A673 (cell line): ENCODE measurements around the gene DNTTIP2. TPM values are rescaled to one million over a fixed set of nuclear protein-coding genes. Genes with fewer than 3 reads are reported as not detected.
A peak's percentile ranks its signal among the peaks of the same experiment; 100 is the strongest.

ENCODE experiments used
- BruUV-seq: library from RNA; stranded (reverse); fragments of 400-500 nt; replicated peaks from 2 replicates; lab custom pipeline; 2021; lab: Mats Ljungman, UMichigan
- CTCF ChIA-PET: fragments of 300-600 bp; sonication (Branson Sonifier 250); formaldehyde crosslinking; loops from one replicate; lab custom pipeline; 2022; ENCODE audit warnings: antibody characterized with exemption; lab: Charles Lee
- POLR2A ChIA-PET: fragments of 300-600 bp; sonication (Branson Sonifier 250); formaldehyde crosslinking; loops from one replicate; lab custom pipeline; 2022; ENCODE audit warnings: antibody characterized with exemption; ENCODE audit not compliant: low non-redundant PET; lab: Charles Lee
- DNase-seq: peaks from one replicate; pipeline ENCODE4 v3.0.0-alpha.2; 2015; ENCODE audit warnings: low spot score
- H3K27ac ChIP-seq: fragments of 200-600 bp; sonication (generic); 2 replicates; pipeline ENCODE4 v1.5.1; 2016; ENCODE audit warnings: mixed run types, low read depth, mild to moderate bottlenecking, mixed read lengths, antibody characterized with exemption, low read length; ENCODE audit not compliant: poor library complexity, severe bottlenecking
- H3K27me3 ChIP-seq: fragments of 200-600 bp; sonication (generic); replicated peaks from 2 replicates; pipeline ENCODE4 v1.6.1; 2017; ENCODE audit warnings: mixed run types, low read depth, mild to moderate bottlenecking, mixed read lengths, antibody characterized with exemption, low read length; ENCODE audit not compliant: insufficient read depth, poor library complexity
- H3K36me3 ChIP-seq: fragments of 200-600 bp; sonication (generic); 2 replicates; pipeline ENCODE4 v1.6.1; 2016; ENCODE audit warnings: mixed run types, mild to moderate bottlenecking, mixed read lengths, antibody characterized with exemption, low read length; ENCODE audit not compliant: insufficient read depth, poor library complexity, severe bottlenecking
- H3K4me1 ChIP-seq: fragments of 200-600 bp; sonication (generic); 2 replicates; pipeline ENCODE4 v1.6.1; 2017; ENCODE audit warnings: mixed run types, mild to moderate bottlenecking, mixed read lengths, antibody characterized with exemption, low read length; ENCODE audit not compliant: insufficient read depth, poor library complexity, severe bottlenecking
- H3K4me3 ChIP-seq: fragments of 200-600 bp; sonication (generic); 2 replicates; pipeline ENCODE4 v1.5.1; 2016; ENCODE audit warnings: low read depth, mixed run types, mild to moderate bottlenecking, mixed read lengths, low read length; ENCODE audit not compliant: poor library complexity, severe bottlenecking
- H3K9me3 ChIP-seq: fragments of 200-600 bp; sonication (generic); 2 replicates; pipeline ENCODE4 v1.6.1; 2016; ENCODE audit warnings: mixed run types, low read depth, mild to moderate bottlenecking, mixed read lengths, antibody characterized with exemption, low read length; ENCODE audit not compliant: poor library complexity, severe bottlenecking
- CTCF ChIP-seq: fragments of 300-800, 200-600 bp; sonication (generic); conservative IDR thresholded peaks from 2 replicates; pipeline ENCODE4 v1.5.1; 2017; ENCODE audit warnings: low read depth, mild to moderate bottlenecking, antibody characterized with exemption, low read length, moderate library complexity, mixed read lengths
- EZH2 ChIP-seq: fragments of 200-600 bp; sonication (generic); IDR thresholded peaks from 2 replicates; pipeline ENCODE4 v1.6.1; 2017; ENCODE audit warnings: borderline replicate concordance, low read depth, mild to moderate bottlenecking, mixed read lengths, antibody characterized with exemption, low read length; ENCODE audit not compliant: poor library complexity, severe bottlenecking
- intact Hi-C: fragments of 100-400 bp; cut with micrococcal nuclease; formaldehyde crosslinking; loops from one replicate; pipeline ENCODE4 v1.10.0; 2022; ENCODE audit not compliant: unreplicated experiment
- total RNA-seq: library from RNA; stranded (reverse); gene quantifications from 2 replicates; pipeline ENCODE4 v1.2.3, GENCODE V29; 2021

Gene DNTTIP2
- total RNA-seq, 1 experiment from 2014 or later: 102 TPM

- CTCF ChIA-PET: no interaction called here
- intact Hi-C loops: no loop called here
- H3K4me1 ChIP-seq: peaks cover 47% of the 10 kb centered on the region
- TF ChIP-seq EZH2 (no peak), CTCF (no peak)
- no peaks in the 10 kb centered on the region for H3K27me3 ChIP-seq
- no peak overlapping the region for H3K27ac ChIP-seq
- BruUV-seq: no TSS peak
- no peaks in the 10 kb centered on the region for H3K9me3 ChIP-seq
- POLR2A ChIA-PET: no interaction called here
- no peak for DNase-seq
- H3K4me3 ChIP-seq: no peak overlapping the region
- H3K36me3 ChIP-seq: no peaks in the 10 kb centered on the region
Observed at GRCh38 chr1:93906480-93906879, 27.5 kb upstream of the DNTTIP2 start.

GRCh38 chr1:93905734-93906133 lies 26.7 kb upstream of the DNTTIP2 start:
- Histone ChIP-seq H3K4me1 (peaks cover 47% of the 10 kb centered on the region), H3K9me3 (no peaks in the 10 kb centered on the region), H3K27me3 (no peaks in the 10 kb centered on the region), H3K36me3 (no peaks in the 10 kb centered on the region), H3K4me3 (no peak overlapping the region), H3K27ac (no peak overlapping the region)
- CTCF ChIA-PET: no interaction called here
- TF ChIP-seq EZH2 (no peak), CTCF (no peak)
- BruUV-seq: no TSS peak
- no peak for DNase-seq
- POLR2A ChIA-PET: no interaction called here
- intact Hi-C loops: no loop called here

- Histone ChIP-seq H3K27ac (peak overlapping the region; percentile 32), H3K4me3 (no peak overlapping the region), H3K27me3 (no peaks in the 10 kb centered on the region), H3K9me3 (no peaks in the 10 kb centered on the region), H3K36me3 (no peaks in the 10 kb centered on the region), H3K4me1 (peaks cover 47% of the 10 kb centered on the region)
- intact Hi-C loops: no loop called here
- no peak for DNase-seq
- ChIA-PET CTCF (no interaction called here), POLR2A (no interaction called here)
- BruUV-seq: no TSS peak
- no peak for TF ChIP-seq CTCF
- TF ChIP-seq EZH2: no peak
Observed at GRCh38 chr1:93905051-93905450, 26.0 kb upstream of the DNTTIP2 start.
